ENCODE results near the gene C1orf198. TPM values are rescaled to one million over a fixed set of nuclear protein-coding genes. Genes with fewer than 3 reads are reported as not detected.

Gene C1orf198
- total and polyA plus RNA-seq, 2 of the 8 experiments (the other 6 are each of a cell fraction or from before 2014, with no cell fraction given) = 30.6 to 45.0 TPM

DNA sequence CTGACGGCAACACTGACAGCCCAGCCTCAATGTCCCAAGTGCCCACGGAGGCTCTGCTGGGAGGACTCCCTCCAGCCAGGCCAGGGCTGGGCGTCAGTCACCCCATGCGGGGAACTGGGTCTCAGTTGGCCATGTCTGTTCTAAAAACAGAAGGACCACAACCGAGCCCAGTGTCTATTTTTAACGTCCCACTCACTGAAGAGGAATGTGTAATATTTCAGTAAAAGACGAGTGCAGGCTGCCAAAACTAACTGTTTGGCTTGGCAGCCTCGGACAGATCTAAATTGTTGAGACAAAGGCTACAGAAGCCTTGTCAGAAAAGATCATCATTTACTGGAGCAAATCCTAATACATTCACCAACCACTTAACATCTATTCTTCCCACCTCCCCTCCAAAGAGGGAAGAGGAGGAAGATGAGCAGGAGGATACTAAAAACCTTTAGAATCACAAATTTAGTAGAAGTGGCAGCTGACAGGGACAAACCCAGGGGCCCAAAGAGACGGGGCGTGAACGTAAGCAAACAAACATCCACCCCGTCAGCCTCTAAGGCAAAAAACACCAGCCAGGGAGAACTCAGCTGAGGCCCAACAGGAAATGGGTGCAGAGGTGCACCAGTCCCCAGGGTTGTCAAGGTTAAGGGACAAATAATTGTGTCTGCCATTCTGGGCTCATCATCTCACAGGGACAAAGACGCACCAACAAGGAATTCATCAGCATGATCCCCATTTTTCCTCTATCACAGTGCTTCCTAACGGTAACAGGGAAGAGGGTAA, 18.7 kb downstream of the C1orf198 start:
- Histone ChIP-seq H3K14ac (ENCODE audit: insufficient read length) (no peak overlapping the region), H3K27me3 (replicated peaks in 1 of 4; ENCODE audit: control insufficient read depth in 3 of 4, extremely low read depth in 1 of 4, insufficient read depth in 3 of 4, low read length in 3 of 4) (no peaks in the 10 kb centered on the region), H2BK120ac (replicated peaks; ENCODE audit: low read depth, low read length) (no peak overlapping the region), H3K4ac (replicated peaks; ENCODE audit: insufficient read length, low read depth, low read length) (no peak overlapping the region), H3K4me3 (ENCODE audit: extremely low read depth in 1 of 4, insufficient read depth in 2 of 4, low read depth in 3 of 4, low read length in 4 of 4) (no peak overlapping the region), H2BK20ac (ENCODE audit: low read length) (no peak overlapping the region), H3K18ac (ENCODE audit: extremely low read depth, low read length) (no peak overlapping the region), H2AK5ac (ENCODE audit: low read depth, low read length) (no peak overlapping the region), H2BK15ac (ENCODE audit: low read length) (no peak overlapping the region), H4K91ac (replicated peaks; ENCODE audit: insufficient read length, low read length) (no peak overlapping the region), H4K8ac (ENCODE audit: extremely low read depth, insufficient read depth, low read length) (no peak overlapping the region), H3K79me2 (ENCODE audit: control insufficient read depth in 1 of 2, insufficient read depth in 2 of 2, low read length in 2 of 2) (peaks cover 0 to 4% of the 10 kb centered on the region in 2 experiments; a peak in 1 of 4 replicates), H2AFZ (ENCODE audit: low read length) (no peak overlapping the region), H3K4me2 (ENCODE audit: insufficient read depth in 1 of 2, low read depth in 2 of 2, low read length in 2 of 2) (no peak overlapping the region), H3K9ac (replicated peaks in 1 of 4; ENCODE audit: extremely low read depth in 1 of 4, low read depth in 3 of 4, low read length in 3 of 4) (no peak overlapping the region), H3K56ac (replicated peaks; ENCODE audit: insufficient read length, low read depth, low read length) (no peak overlapping the region), H4K5ac (ENCODE audit: insufficient read length, low read depth, low read length) (no peak overlapping the region), H3K79me1 (ENCODE audit: low read depth, low read length) (peaks cover 16% of the 10 kb centered on the region), H3K23ac (ENCODE audit: insufficient read length) (no peak overlapping the region), H2BK12ac (ENCODE audit: low read depth, low read length) (no peak overlapping the region), H3K4me1 (replicated peaks in 1 of 4; ENCODE audit: control insufficient read depth in 3 of 4, insufficient read depth in 4 of 4, low read length in 3 of 4) (peaks cover 0 to 10% (median 6%) of the 10 kb centered on the region in 4 experiments; a peak in 5 of 7 replicates), H4K20me1 (replicated peaks in 1 of 2; ENCODE audit: control insufficient read depth in 1 of 2, insufficient read depth in 2 of 2, low read length in 2 of 2) (peaks cover 6 to 10% of the 10 kb centered on the region in 2 experiments), H3K36me3 (ENCODE audit: control insufficient read depth in 2 of 4, insufficient read depth in 4 of 4, low read length in 3 of 4) (peaks cover 0 to 18% (median 3%) of the 10 kb centered on the region in 4 experiments; a peak in 5 of 8 replicates), H3K9me3 (ENCODE audit: insufficient read depth in 2 of 2, low read depth in 1 of 2, low read length in 1 of 2) (0 out of 4 replicates have a peak, but pooled peaks cover 0 to 2% of the 10 kb centered on the region in 2 experiments), H3K27ac (ENCODE audit: low read depth, low read length) (no peak overlapping the region; the same call in 1 of the 2 replicates), H3K23me2 (ENCODE audit: low read depth, low read length) (no peaks in the 10 kb centered on the region), H2BK5ac (ENCODE audit: low read depth, low read length) (no peak overlapping the region)
- WGBS, 2 experiments (ENCODE audit: extremely low coverage in 1 of 2, insufficient coverage in 1 of 2, insufficient read length in 1 of 2, insufficient replicate concordance in 2 of 2, low coverage in 1 of 2, low lambda C conversion rate in 2 of 2, missing lambda C conversion rate in 1 of 2) = 91% methylated on average over 11 of the region's 14 CpGs; no CpG with 5 or more reads in 1 of the 2 experiments
- ChIA-PET CTCF (ENCODE audit: partially characterized antibody) (no interaction called here), POLR2A (ENCODE audit: partially characterized antibody) (no interaction called here)
- FAIRE-seq (no peak), DNase-seq (ENCODE audit: low read depth in 1 of 2, low spot score in 2 of 2) (no peak)
- no peak for TF ChIP-seq RNF2 (IDR thresholded peaks at IDR 0.05; ENCODE audit: borderline replicate concordance, low read depth, low read length, missing control alignments, poor library complexity, severe bottlenecking)
- TF ChIP-seq CHD1 (IDR thresholded peaks at IDR 0.05; ENCODE audit: low read depth, low read length) = no peak
- no peak for TF ChIP-seq RFX5 (IDR thresholded peaks at IDR 0.05; ENCODE audit: borderline replicate concordance, low read depth, low read length)
- TF ChIP-seq BRCA1 (IDR thresholded peaks at IDR 0.05; ENCODE audit: low read depth, low read length) = no peak
- TF ChIP-seq JUN (IDR thresholded peaks at IDR 0.05; ENCODE audit: low read depth, low read length) = no peak
- TF ChIP-seq, protein P1, sequence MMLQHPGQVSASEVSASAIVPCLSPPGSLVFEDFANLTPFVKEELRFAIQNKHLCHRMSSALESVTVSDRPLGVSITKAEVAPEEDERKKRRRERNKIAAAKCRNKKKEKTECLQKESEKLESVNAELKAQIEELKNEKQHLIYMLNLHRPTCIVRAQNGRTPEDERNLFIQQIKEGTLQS (IDR thresholded peaks at IDR 0.05; ENCODE audit: insufficient read depth, low read depth, low read length) = no peak
- no peak for TF ChIP-seq CREB1 (IDR thresholded peaks at IDR 0.05)
- TF ChIP-seq ASH2L (IDR thresholded peaks at IDR 0.05; ENCODE audit: low read length) = no peak
- TF ChIP-seq NRF1 (IDR thresholded peaks at IDR 0.05; ENCODE audit: low read depth, low read length) = no peak
- TF ChIP-seq NANOG (IDR thresholded peaks at IDR 0.05; ENCODE audit: insufficient read depth, low read depth, low read length, poor library complexity, severe bottlenecking) = no peak
- TF ChIP-seq SRF (IDR thresholded peaks at IDR 0.05; ENCODE audit: low read depth, low read length) = no peak
- no peak for TF ChIP-seq RBBP5 (IDR thresholded peaks at IDR 0.05; ENCODE audit: borderline replicate concordance, low read depth, low read length)
